Keratinocyte (primary cell): ENCODE measurements around the gene TCN2. TPM values are rescaled to one million over a fixed set of nuclear protein-coding genes. Genes with fewer than 3 reads are reported as not detected.
A peak's percentile ranks its signal among the peaks of the same experiment; 100 is the strongest.

ENCODE experiments used
- DNase-seq: peaks from one replicate; pipeline ENCODE4 v3.0.0-alpha.2; 2011; ENCODE audit warnings: low read depth, missing footprints, low spot score
- FAIRE-seq: peaks from 2 replicates; lab custom pipeline; 2011; peaks lifted over from hg19 to GRCh38; lab: Jason Lieb, UNC
- H2AFZ ChIP-seq: 2 replicates; pipeline ENCODE4 v1.6.0; 2012; ENCODE audit warnings: low read length, control low read depth, inconsistent platforms; ENCODE audit not compliant: control insufficient read depth
- H3K27ac ChIP-seq: 2 replicates; pipeline ENCODE4 v1.5.1; 2011; ENCODE audit warnings: low read length; ENCODE audit not compliant: control insufficient read depth, insufficient read depth
- H3K27me3 ChIP-seq: 3 replicates; pipeline ENCODE4 v1.6.0; 2011; ENCODE audit warnings: low read length; ENCODE audit not compliant: control insufficient read depth, insufficient read depth; ENCODE audit errors: extremely low read depth
- H3K36me3 ChIP-seq, 2 experiments: 2 replicates in 1 of 2; 3 replicates in 1 of 2; pipeline ENCODE4 v1.5.1; 2011; ENCODE audit warnings: low read length in 2 of 2, mild to moderate bottlenecking in 1 of 2; ENCODE audit not compliant: control insufficient read depth in 2 of 2, insufficient read depth in 2 of 2; ENCODE audit errors: extremely low read depth in 1 of 2
- H3K4me1 ChIP-seq: 3 replicates; pipeline ENCODE4 v1.5.1; 2011; ENCODE audit warnings: low read length; ENCODE audit not compliant: control insufficient read depth, insufficient read depth; ENCODE audit errors: extremely low read depth
- H3K4me2 ChIP-seq: 3 replicates; pipeline ENCODE4 v1.6.0; 2011; ENCODE audit warnings: low read depth, low read length; ENCODE audit not compliant: control insufficient read depth, insufficient read depth; ENCODE audit errors: extremely low read depth
- H3K4me3 ChIP-seq, 3 experiments: fragments of 200-600 bp in 1 of 3; sonication (generic) in 1 of 3; 2 replicates in 2 of 3; 3 replicates in 1 of 3; pipeline ENCODE4 v1.5.1; 2011 to 2016; ENCODE audit warnings: low read length in 3 of 3, mild to moderate bottlenecking in 3 of 3, control low read depth in 2 of 3, inconsistent platforms in 1 of 3, low read depth in 1 of 3, mixed read lengths in 1 of 3, mixed run types in 1 of 3, moderate library complexity in 1 of 3; ENCODE audit not compliant: control insufficient read depth in 2 of 3, insufficient read depth in 2 of 3; ENCODE audit errors: extremely low read depth in 1 of 3
- H3K79me2 ChIP-seq: 2 replicates; pipeline ENCODE4 v1.6.0; 2012; ENCODE audit warnings: low read length; ENCODE audit not compliant: control insufficient read depth, insufficient read depth
- H3K9ac ChIP-seq: 3 replicates; pipeline ENCODE4 v1.6.0; 2011; ENCODE audit warnings: low read length; ENCODE audit not compliant: control insufficient read depth, insufficient read depth; ENCODE audit errors: extremely low read depth
- H3K9me1 ChIP-seq: 3 replicates; pipeline ENCODE4 v1.6.0; 2011; ENCODE audit warnings: low read length; ENCODE audit not compliant: control insufficient read depth, insufficient read depth; ENCODE audit errors: extremely low read depth
- H3K9me3 ChIP-seq: 2 replicates; pipeline ENCODE4 v1.5.1; 2012; ENCODE audit warnings: low read depth, low read length; ENCODE audit not compliant: control insufficient read depth
- H4K20me1 ChIP-seq: 3 replicates; pipeline ENCODE4 v1.6.0; 2011; ENCODE audit warnings: low read length; ENCODE audit not compliant: control insufficient read depth, insufficient read depth; ENCODE audit errors: extremely low read depth
- CTCF ChIP-seq, 3 experiments: IDR thresholded peaks in 1 of 3; conservative IDR thresholded peaks in 1 of 3; optimal IDR thresholded peaks in 1 of 3; 2 replicates in 2 of 3; 3 replicates in 1 of 3; pipeline versions ENCODE3 to v1.5.1; 2011; ENCODE audit warnings: low read length in 3 of 3, mild to moderate bottlenecking in 3 of 3, moderate library complexity in 2 of 3, control low read depth in 1 of 3, inconsistent platforms in 1 of 3; ENCODE audit not compliant: insufficient read depth in 2 of 3; ENCODE audit errors: extremely low read depth in 1 of 3
- EZH2 ChIP-seq: IDR thresholded peaks from one replicate; pipeline ENCODE4 v1.6.1; 2012; ENCODE audit warnings: inconsistent platforms, mild to moderate bottlenecking, low read length, moderate library complexity
- dilution Hi-C: fragments of 300-500 bp; cut with MboI; formaldehyde crosslinking; loops from one replicate; pipeline ENCODE4 v1.7.0; 2020; ENCODE audit warnings: low sequenced_read_pairs; ENCODE audit not compliant: extremely low pct_ligation_motif_present
- polyA plus RNA-seq, 5 experiments: library from polyadenylated mRNA; depleted of rRNA in 3 of 5; stranded (reverse) in 3 of 5; stranded (forward) in 1 of 5; unstranded in 1 of 5; fragments of >200 nt; gene quantifications; 1 replicate in 1 of 5; 2 replicates in 3 of 5; 3 replicates in 1 of 5; pipeline versions ENCODE4 v1.2.1 to v1.2.3, GENCODE V29; 2011 to 2012; ENCODE audit warnings: missing spikeins in 2 of 5, low read depth in 1 of 5, low replicate concordance in 1 of 5

Gene TCN2
- polyA plus RNA-seq, 1 donor (not counting 4 experiments of a cell fraction or from before 2014, with no cell fraction given): 0.88 TPM

- Histone ChIP-seq H3K4me2 (peak overlapping the region; percentile 73), H3K4me3 (peak overlapping the region in 2 of 3 experiments; percentile 35 to 57), H3K36me3 (no peaks in the 10 kb centered on the region), H3K4me1 (peaks cover 26% of the 10 kb centered on the region), H3K9me1 (no peaks in the 10 kb centered on the region), H3K9ac (peak overlapping the region; percentile 6), H3K9me3 (no peaks in the 10 kb centered on the region), H3K27ac (peak overlapping the region; percentile 37), H2AFZ (peak overlapping the region; percentile 70), H4K20me1 (no peaks in the 10 kb centered on the region), H3K27me3 (no peaks in the 10 kb centered on the region), H3K79me2 (peaks cover 8% of the 10 kb centered on the region)
- TF ChIP-seq EZH2 (no peak), CTCF (optimal IDR thresholded peaks at IDR 0.05 in 1 of 3, IDR thresholded peaks at IDR 0.05 in 1 of 3, conservative IDR thresholded peaks at IDR 0.05 in 1 of 3; ENCODE audit: extremely low read depth in 1 of 3, insufficient read depth in 2 of 3, low read length in 3 of 3) (peak; percentile 94 to 97 (median 94))
- DNase-seq (peak; percentile 58), FAIRE-seq (peak; percentile 84)
- dilution Hi-C loops: no loop called here
Measured at GRCh38 chr22:30634471-30635233, 27.7 kb downstream of the TCN2 start.

GRCh38 chr22:30635273-30636225 lies 28.6 kb downstream of the TCN2 start, which contains the start of gene SLC35E4:
SLC35E4 (plus strand) TSS chr22:30635781; CDS start chr22:30636451, 670 bp downstream.
- FAIRE-seq (no peak), DNase-seq (peak; percentile 48)
- Histone ChIP-seq H3K9me3 (no peaks in the 10 kb centered on the region), H3K27ac (peak within 1 kb of the TSS; percentile 37), H3K9me1 (no peaks in the 10 kb centered on the region), H2AFZ (peak within 1 kb of the TSS; percentile 87), H3K79me2 (peaks cover 8% of the 10 kb centered on the region), H3K27me3 (no peaks in the 10 kb centered on the region), H3K4me3 (peak within 1 kb of the TSS; percentile 44 to 84 (median 70)), H3K4me1 (peaks cover 26% of the 10 kb centered on the region), H4K20me1 (no peaks in the 10 kb centered on the region), H3K4me2 (peak within 1 kb of the TSS; percentile 100), H3K9ac (peak within 1 kb of the TSS; percentile 77), H3K36me3 (no peaks in the 10 kb centered on the region)
- TF ChIP-seq EZH2: no peak
- TF ChIP-seq CTCF (optimal IDR thresholded peaks at IDR 0.05 in 1 of 3, IDR thresholded peaks at IDR 0.05 in 1 of 3, conservative IDR thresholded peaks at IDR 0.05 in 1 of 3; ENCODE audit: extremely low read depth in 1 of 3, insufficient read depth in 2 of 3, low read length in 3 of 3): no peak
- dilution Hi-C loops: no loop called here
